ENCODE results near the gene U2AF1L4.
A peak's percentile ranks its signal among the peaks of the same experiment; 100 is the strongest.
"Not testable (repeated sequence)": the region's sequence is repeated elsewhere in the genome, so short reads cannot be mapped to it uniquely, and the experiment has no call there.

U2AF1L4 gene

DNA sequence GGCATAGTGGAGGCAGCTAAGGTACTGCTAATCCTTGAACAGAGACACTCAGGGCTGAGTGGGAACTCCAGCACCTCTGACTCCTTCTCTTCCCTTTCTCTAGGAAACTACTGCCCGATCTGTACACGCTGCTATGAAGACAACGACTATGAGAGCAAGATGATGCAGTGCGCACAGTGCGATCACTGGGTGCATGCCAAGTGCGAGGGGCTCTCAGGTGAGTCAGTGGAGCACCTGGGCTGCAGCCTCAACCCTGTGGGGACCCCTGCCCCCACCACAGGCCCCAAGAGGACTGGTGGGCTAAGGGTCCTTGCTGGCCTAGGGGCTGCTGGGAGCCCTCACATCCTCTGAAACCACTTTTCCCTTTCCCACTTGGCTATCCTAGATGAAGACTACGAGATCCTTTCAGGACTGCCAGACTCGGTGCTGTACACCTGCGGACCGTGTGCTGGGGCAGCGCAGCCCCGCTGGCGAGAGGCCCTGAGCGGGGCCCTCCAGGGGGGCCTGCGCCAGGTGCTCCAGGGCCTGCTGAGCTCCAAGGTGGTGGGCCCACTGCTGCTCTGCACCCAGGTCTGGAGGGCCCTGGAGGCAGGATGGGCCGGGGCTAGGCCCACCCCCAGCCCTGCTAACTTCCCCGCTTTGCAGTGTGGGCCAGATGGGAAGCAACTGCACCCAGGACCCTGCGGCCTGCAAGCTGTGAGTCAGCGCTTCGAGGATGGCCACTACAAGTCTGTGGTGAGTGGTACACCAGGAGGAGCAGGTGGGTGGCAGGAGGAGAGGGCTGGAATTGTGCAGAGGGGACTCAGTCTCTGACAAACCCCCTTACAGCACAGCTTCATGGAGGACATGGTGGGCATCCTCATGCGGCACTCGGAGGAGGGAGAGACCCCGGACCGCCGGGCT, 17.9 kb downstream of the U2AF1L4 start:
- TF ChIP-seq POLR2A (IDR thresholded peaks at IDR 0.05; ENCODE audit: low read depth, low read length): no peak
- FAIRE-seq: no peak

DNA sequence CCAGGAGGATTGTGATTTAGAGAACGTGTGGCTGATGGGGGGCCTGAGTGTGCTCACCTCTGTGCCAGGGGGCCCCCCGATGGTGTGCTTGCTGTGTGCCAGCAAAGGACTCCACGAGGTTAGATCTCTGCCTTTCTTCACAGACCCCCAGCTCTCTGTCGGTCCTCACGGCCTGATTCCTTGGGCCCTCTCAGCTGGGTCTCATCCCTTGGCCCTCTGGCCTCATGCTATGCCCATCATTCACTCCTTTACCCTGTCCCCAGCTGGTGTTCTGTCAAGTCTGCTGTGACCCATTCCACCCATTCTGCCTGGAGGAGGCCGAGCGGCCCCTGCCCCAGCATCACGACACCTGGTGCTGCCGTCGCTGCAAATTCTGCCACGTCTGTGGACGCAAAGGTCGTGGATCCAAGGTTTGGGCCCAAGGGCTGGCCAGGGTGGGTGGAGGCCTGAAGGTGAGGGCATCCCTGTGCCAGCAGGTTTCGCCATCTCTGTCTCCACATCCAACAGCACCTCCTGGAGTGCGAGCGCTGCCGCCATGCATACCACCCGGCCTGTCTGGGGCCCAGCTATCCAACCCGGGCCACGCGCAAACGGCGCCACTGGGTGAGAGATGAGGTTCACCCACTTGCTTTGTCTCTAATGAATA, 19.9 kb downstream of the U2AF1L4 start:
- no peak for TF ChIP-seq POLR2A (IDR thresholded peaks at IDR 0.05; ENCODE audit: low read depth, low read length)
- no peak for FAIRE-seq
- DNase-seq (ENCODE audit: insufficient read length, low spot score): no peak

More for the DNA sequence above, 17.9 kb downstream of the U2AF1L4 start:
- DNase-seq (ENCODE audit: insufficient read length, low spot score): no peak

DNA sequence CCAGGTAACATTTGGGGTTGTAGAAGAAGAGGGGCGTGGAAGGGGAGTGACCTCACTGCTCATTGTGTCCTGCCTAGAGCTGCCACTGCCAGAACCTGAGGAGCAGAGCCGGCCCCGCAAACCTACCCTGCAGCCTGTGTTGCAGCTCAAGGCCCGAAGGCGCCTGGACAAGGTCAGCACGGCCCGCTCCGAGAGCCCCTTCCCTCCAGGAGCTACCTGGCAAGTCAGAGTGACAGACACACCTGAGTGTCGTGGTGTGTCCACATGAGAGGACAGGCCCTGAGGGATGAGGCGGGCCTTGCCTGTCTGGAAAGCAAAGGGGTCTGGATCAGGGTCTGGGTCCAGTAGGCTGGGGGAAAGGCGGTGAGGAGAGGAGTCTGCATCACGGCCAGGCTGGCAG, 20.7 kb downstream of the U2AF1L4 start:
- no peak for FAIRE-seq
- TF ChIP-seq POLR2A (IDR thresholded peaks at IDR 0.05; ENCODE audit: low read depth, low read length): no peak

GRCh38 chr19:35724132-35724531, 21.1 kb downstream of the U2AF1L4 start:
- DNase-seq (ENCODE audit: insufficient read length, low spot score); FAIRE-seq: not testable (repeated sequence)

More for the DNA sequence above, 20.7 kb downstream of the U2AF1L4 start:
- DNase-seq (ENCODE audit: insufficient read length, low spot score): no peak

DNA sequence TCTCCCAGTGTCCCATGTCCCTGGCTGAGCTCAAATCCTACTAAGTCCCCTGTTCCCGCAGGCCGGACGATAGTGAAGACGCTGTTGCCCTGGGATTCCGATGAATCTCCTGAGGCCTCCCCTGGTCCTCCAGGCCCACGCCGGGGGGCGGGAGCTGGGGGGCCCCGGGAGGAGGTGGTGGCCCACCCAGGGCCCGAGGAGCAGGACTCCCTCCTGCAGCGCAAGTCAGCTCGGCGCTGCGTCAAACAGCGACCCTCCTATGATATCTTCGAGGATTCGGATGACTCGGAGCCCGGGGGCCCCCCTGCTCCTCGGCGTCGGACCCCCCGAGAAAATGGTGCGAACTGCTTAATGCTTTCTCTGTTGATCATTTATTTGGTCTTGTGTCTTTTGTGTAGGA, 21.5 kb downstream of the U2AF1L4 start:
- FAIRE-seq (no peak), DNase-seq (ENCODE audit: insufficient read length, low spot score) (no peak)
- TF ChIP-seq POLR2A (IDR thresholded peaks at IDR 0.05; ENCODE audit: low read depth, low read length): no peak

- TF ChIP-seq POLR2A (IDR thresholded peaks at IDR 0.05; ENCODE audit: low read depth, low read length): no peak
- FAIRE-seq: no peak
- DNase-seq (ENCODE audit: insufficient read length, low spot score): no peak
Observed at GRCh38 chr19:35722897-35723296, 22.3 kb downstream of the U2AF1L4 start.

GRCh38 chr19:35722461-35722860, 22.8 kb downstream of the U2AF1L4 start:
- no peak for TF ChIP-seq POLR2A (IDR thresholded peaks at IDR 0.05; ENCODE audit: low read depth, low read length)
- FAIRE-seq (no peak), DNase-seq (ENCODE audit: insufficient read length, low spot score) (no peak)

DNA sequence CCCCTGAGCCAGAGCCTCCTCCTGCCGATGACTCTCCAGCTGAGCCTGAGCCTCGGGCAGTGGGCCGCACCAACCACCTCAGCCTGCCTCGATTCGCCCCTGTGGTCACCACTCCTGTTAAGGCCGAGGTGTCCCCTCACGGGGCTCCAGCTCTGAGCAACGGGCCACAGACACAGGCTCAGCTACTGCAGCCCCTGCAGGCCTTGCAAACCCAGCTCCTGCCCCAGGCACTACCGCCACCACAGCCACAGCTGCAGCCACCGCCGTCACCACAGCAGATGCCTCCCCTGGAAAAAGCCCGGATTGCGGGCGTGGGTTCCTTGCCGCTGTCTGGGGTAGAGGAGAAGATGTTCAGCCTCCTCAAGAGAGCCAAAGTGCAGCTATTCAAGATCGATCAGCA, 23.8 kb downstream of the U2AF1L4 start:
- no peak for TF ChIP-seq POLR2A (IDR thresholded peaks at IDR 0.05; ENCODE audit: low read depth, low read length)
- FAIRE-seq (no peak), DNase-seq (ENCODE audit: insufficient read length, low spot score) (no peak)

DNA sequence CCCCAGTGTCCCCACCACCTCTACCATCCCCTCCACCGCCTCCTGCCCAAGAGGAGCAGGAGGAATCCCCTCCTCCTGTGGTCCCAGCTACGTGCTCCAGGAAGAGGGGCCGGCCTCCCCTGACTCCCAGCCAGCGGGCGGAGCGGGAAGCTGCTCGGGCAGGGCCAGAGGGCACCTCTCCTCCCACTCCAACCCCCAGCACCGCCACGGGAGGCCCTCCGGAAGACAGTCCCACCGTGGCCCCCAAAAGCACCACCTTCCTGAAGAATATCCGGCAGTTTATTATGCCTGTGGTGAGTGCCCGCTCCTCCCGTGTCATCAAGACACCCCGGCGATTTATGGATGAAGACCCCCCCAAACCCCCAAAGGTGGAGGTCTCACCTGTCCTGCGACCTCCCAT, 24.6 kb downstream of the U2AF1L4 start:
- no peak for FAIRE-seq
- TF ChIP-seq POLR2A (IDR thresholded peaks at IDR 0.05; ENCODE audit: low read depth, low read length): no peak
- no peak for DNase-seq (ENCODE audit: insufficient read length, low spot score)

- DNase-seq (ENCODE audit: insufficient read length, low spot score) (no peak), FAIRE-seq (no peak)
- TF ChIP-seq POLR2A (IDR thresholded peaks at IDR 0.05; ENCODE audit: low read depth, low read length): no peak
Observed at GRCh38 chr19:35720163-35720524, 25.1 kb downstream of the U2AF1L4 start.

DNA sequence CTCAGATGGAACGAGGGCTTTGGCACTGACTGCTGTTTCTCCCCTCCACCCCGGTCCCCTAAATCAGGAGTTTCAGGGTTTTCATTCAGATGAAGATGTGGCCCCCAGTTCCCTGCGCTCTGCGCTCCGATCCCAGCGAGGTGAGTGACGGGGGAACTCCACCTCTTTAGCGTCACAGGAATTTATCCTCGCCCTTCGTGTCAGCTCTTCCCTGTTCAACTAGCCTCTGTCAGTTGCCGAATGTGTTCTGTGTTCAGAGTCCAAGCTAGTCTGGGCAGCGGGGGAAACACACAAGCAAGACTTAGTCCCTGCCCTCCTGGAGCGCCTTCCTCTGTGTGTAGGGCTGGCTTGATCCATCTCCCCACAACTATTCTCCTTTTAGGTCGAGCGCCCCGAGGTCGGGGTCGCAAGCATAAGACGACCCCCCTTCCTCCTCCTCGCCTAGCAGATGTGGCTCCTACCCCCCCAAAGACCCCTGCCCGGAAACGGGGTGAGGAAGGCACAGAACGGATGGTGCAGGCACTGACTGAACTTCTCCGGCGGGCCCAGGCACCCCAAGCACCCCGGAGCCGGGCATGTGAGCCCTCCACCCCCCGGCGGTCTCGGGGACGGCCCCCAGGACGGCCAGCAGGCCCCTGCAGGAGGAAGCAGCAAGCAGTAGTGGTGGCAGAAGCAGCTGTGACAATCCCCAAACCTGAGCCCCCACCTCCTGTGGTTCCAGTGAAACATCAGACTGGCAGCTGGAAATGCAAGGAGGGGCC, 25.6 kb downstream of the U2AF1L4 start:
- DNase-seq (ENCODE audit: insufficient read length, low spot score): no peak
- FAIRE-seq: no peak
- TF ChIP-seq POLR2A (IDR thresholded peaks at IDR 0.05; ENCODE audit: low read depth, low read length): no peak

- DNase-seq (ENCODE audit: insufficient read length, low spot score) (peak; percentile 67), FAIRE-seq (no peak)
- no peak for TF ChIP-seq POLR2A (IDR thresholded peaks at IDR 0.05; ENCODE audit: low read depth, low read length)
Observed at GRCh38 chr19:35718345-35719041, 26.7 kb downstream of the U2AF1L4 start.

- FAIRE-seq: no peak
- TF ChIP-seq POLR2A (IDR thresholded peaks at IDR 0.05; ENCODE audit: low read depth, low read length): peak; percentile 44
- peak; percentile 100 for DNase-seq (ENCODE audit: insufficient read length, low spot score)
Observed at GRCh38 chr19:35717665-35718344, 27.4 kb downstream of the U2AF1L4 start, which contains the start of gene KMT2B. Gene KMT2B (plus strand): TSS chr19:35718003. CDS start chr19:35718019, 16 bp downstream.
